ENCODE data around the gene TBRG1. TPM values are rescaled to one million over a fixed set of nuclear protein-coding genes. Genes with fewer than 3 reads are reported as not detected.
"Not testable (repeated sequence)": the region's sequence is repeated elsewhere in the genome, so short reads cannot be mapped to it uniquely, and the experiment has no call there.

TBRG1 gene
- 14.9 and 19.3 TPM in 2 replicates for polyA plus RNA-seq (2014; cell fraction: cytosol; rRNA removed)
- 12.4 and 20.7 TPM in 2 replicates for polyA plus RNA-seq (2014; cell fraction: nucleus; rRNA removed)

- peak; percentile 86 for DNase-seq (ENCODE audit: low spot score)
Measured at GRCh38 chr11:124622531-124623451, at the start of gene TBRG1. TBRG1 (plus strand) TSS chr11:124622864; CDS start chr11:124623084, 220 bp downstream.

GRCh38 chr11:124577716-124578427 lies 44.8 kb upstream of the TBRG1 start:
- DNase-seq (ENCODE audit: low spot score), result no peak

- no peak for DNase-seq (ENCODE audit: low spot score)
Measured at GRCh38 chr11:124578761-124579160, 43.9 kb upstream of the TBRG1 start.

GRCh38 chr11:124581817-124582216 lies 40.8 kb upstream of the TBRG1 start:
- no peak for DNase-seq (ENCODE audit: low spot score)

- DNase-seq (ENCODE audit: low spot score), result no peak
Measured at GRCh38 chr11:124582565-124582964, 40.1 kb upstream of the TBRG1 start.

- DNase-seq (ENCODE audit: low spot score), result no peak
Measured at GRCh38 chr11:124583781-124584180, 38.9 kb upstream of the TBRG1 start.

- DNase-seq (ENCODE audit: low spot score), result no peak
Measured at GRCh38 chr11:124584681-124585372, 37.8 kb upstream of the TBRG1 start.

GRCh38 chr11:124586238-124586860 lies 36.3 kb upstream of the TBRG1 start:
- peak; percentile 13 for DNase-seq (ENCODE audit: low spot score)

GRCh38 chr11:124591430-124591829 lies 31.2 kb upstream of the TBRG1 start:
- DNase-seq (ENCODE audit: low spot score), result no peak

- DNase-seq (ENCODE audit: low spot score), result no peak
Measured at GRCh38 chr11:124592627-124593026, 30.0 kb upstream of the TBRG1 start.

- DNase-seq (ENCODE audit: low spot score), result no peak
Measured at GRCh38 chr11:124595302-124595701, 27.4 kb upstream of the TBRG1 start.

GRCh38 chr11:124597626-124598025 lies 25.0 kb upstream of the TBRG1 start:
- no peak for DNase-seq (ENCODE audit: low spot score)

GRCh38 chr11:124600621-124601320 lies 21.9 kb upstream of the TBRG1 start:
- no peak for DNase-seq (ENCODE audit: low spot score)

- no peak for DNase-seq (ENCODE audit: low spot score)
Measured at GRCh38 chr11:124602193-124602592, 20.5 kb upstream of the TBRG1 start.

GRCh38 chr11:124602723-124603122 lies 19.9 kb upstream of the TBRG1 start:
- DNase-seq (ENCODE audit: low spot score), result not testable (repeated sequence)

GRCh38 chr11:124605719-124606118 lies 16.9 kb upstream of the TBRG1 start:
- DNase-seq (ENCODE audit: low spot score), result no peak

GRCh38 chr11:124608147-124608546 lies 14.5 kb upstream of the TBRG1 start:
- no peak for DNase-seq (ENCODE audit: low spot score)

- no peak for DNase-seq (ENCODE audit: low spot score)
Measured at GRCh38 chr11:124610295-124610694, 12.4 kb upstream of the TBRG1 start.

- no peak for DNase-seq (ENCODE audit: low spot score)
Measured at GRCh38 chr11:124611064-124611463, 11.6 kb upstream of the TBRG1 start, which contains the start of gene PANX3. PANX3 (plus strand) TSS chr11:124611428; CDS start chr11:124611557, 129 bp downstream.

- no peak for DNase-seq (ENCODE audit: low spot score)
Measured at GRCh38 chr11:124612045-124612444, 10.6 kb upstream of the TBRG1 start.

Measured in SK-N-DZ (cell line).